Effector CD4-positive, alpha-beta T cell (primary cell): Measurements from ENCODE around the gene MUCL3. TPM values are rescaled to one million over a fixed set of nuclear protein-coding genes. Genes with fewer than 3 reads are reported as not detected.
"Not testable (repeated sequence)": the region's sequence is repeated elsewhere in the genome, so short reads cannot be mapped to it uniquely, and the experiment has no call there.

Experiments used
- DNase-seq: peaks from one replicate; pipeline ENCODE4 v3.0.0-alpha.2; 2020
- total RNA-seq: gene quantifications from one replicate; lab custom pipeline; 2026; lab: John Stamatoyannopoulos, UW

MUCL3 gene
- not detected for total RNA-seq

DNA sequence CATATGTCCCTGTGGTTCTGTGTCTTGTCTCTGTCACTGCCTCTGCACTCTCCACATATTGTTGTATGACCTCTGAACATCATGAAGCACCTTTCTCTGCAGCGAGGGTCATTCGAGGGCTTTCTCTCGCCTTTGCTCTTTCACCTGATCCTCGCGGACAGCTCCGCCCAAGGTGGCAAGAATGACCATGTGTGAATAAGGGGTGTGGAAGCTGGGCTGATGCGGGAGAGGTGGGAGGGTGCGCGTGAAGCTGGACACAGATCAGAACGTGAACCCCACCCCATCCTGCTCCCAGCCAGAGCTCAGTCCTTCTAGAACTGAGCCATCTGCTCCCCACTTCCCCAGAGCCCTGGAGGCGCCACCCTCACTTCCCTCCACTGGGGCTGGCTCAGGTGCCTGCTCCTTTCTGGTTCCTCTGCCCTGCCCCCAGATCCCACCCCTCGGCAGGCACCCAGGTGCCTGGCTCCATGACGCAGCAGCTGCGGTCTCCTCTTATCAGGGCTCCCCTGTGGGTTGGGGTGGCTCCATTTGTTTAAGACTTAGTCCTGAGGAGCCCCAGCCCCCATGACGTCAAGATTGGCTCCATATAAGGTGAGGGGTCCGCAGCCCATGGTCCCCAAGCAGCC lies at the start of gene MUCL3:
Gene MUCL3, plus strand, starts transcription at position 613 of the 626 bp plus-strand sequence. CDS start 27 bp downstream, outside the sequence.
- DNase-seq, result no peak

GRCh38 chr6:30891450-30891723 lies 49.4 kb upstream of the MUCL3 start:
- DNase-seq, result no peak

DNA sequence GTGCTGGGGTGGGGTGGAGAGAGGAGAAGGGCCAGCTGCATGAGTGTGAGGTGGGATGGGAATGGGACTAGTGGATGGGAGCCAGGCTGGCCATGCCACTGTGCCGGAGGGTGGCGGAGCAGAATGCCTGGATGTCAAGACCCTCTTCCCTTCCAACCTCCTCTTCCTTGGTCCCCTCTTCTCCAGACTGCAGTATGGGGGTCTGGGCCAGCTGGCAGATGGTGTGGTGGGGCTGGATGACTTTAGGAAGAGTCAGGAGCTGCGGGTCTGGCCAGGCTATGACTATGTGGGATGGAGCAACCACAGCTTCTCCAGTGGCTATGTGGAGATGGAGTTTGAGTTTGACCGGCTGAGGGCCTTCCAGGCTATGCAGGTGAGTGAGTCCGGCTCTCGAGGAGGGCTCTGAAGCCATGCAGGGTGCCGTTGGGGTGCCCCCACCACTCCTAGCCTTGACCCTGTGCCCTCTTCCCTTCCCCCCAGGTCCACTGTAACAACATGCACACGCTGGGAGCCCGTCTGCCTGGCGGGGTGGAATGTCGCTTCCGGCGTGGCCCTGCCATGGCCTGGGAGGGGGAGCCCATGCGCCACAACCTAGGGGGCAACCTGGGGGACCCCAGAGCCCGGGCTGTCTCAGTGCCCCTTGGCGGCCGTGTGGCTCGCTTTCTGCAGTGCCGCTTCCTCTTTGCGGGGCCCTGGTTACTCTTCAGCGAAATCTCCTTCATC lies 48.8 kb upstream of the MUCL3 start:
- no peak for DNase-seq

DNA sequence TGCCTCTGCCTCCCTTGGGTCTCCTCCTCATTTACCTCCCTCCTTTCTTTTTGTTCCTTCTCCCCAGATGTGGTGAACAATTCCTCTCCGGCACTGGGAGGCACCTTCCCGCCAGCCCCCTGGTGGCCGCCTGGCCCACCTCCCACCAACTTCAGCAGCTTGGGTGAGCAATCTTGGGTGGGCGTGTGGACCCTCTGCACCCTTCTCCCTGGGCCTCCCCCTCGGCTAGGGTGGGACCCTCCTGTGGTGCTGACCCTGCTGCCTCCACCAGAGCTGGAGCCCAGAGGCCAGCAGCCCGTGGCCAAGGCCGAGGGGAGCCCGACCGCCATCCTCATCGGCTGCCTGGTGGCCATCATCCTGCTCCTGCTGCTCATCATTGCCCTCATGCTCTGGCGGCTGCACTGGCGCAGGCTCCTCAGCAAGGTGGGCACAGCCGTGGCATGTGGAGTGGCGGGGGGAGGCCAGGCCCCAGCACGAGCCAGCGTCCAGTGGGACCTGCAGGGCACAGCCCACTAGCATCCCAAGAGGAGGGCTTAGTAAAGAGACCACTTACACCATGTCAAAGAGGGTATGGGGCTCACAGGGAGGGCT lies 47.7 kb upstream of the MUCL3 start:
- no peak for DNase-seq

- DNase-seq, result no peak
These were observed 47.1 kb upstream of the MUCL3 start for GRCh38 chr6:30893666-30894065.

- no peak for DNase-seq
These were observed 46.4 kb upstream of the MUCL3 start for GRCh38 chr6:30894381-30894780.

- no peak for DNase-seq
These were observed 45.8 kb upstream of the MUCL3 start for GRCh38 chr6:30894935-30895334.

DNA sequence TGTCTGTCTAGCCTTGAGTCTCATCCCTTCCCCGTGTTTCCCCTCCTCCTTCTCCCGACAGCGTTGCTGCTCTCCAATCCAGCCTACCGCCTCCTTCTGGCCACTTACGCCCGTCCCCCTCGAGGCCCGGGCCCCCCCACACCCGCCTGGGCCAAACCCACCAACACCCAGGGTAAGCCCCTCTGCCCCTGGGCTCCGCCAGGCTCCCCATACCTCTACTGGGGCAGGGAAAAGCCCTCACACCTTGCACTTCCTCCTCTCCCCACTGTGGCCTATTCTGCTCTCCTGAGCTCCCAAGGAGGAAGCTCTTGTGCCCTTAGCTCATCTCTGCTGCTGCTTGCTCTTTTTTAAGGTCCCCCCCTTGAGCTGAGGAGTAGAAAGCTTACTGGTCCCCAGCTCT lies 45.4 kb upstream of the MUCL3 start:
- DNase-seq, result no peak

DNA sequence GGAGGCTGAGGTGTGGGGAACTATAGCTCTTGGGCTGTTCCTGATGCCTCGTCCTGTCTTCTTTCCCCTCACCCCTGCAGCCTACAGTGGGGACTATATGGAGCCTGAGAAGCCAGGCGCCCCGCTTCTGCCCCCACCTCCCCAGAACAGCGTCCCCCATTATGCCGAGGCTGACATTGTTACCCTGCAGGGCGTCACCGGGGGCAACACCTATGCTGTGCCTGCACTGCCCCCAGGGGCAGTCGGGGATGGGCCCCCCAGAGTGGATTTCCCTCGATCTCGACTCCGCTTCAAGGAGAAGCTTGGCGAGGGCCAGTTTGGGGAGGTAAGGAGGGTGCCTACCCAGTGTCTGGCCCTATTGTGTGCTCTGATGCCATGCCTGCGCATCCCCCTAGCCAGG lies 44.2 kb upstream of the MUCL3 start:
- no peak for DNase-seq

DNA sequence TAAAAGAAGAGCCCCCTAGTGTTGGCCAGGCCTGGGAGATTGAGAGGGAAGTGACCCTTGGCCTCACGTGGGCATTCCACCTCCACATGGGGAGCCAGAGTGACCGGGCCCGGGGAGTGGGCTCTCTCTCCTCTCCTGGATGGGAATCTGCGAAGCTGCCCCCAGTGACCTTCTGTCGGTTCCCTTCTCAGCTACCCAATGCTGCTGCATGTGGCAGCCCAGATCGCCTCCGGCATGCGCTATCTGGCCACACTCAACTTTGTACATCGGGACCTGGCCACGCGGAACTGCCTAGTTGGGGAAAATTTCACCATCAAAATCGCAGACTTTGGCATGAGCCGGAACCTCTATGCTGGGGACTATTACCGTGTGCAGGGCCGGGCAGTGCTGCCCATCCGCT lies 42.9 kb upstream of the MUCL3 start:
- no peak for DNase-seq

- no peak for DNase-seq
These were observed 41.9 kb upstream of the MUCL3 start for GRCh38 chr6:30898750-30899360.

GRCh38 chr6:30900863-30901417 lies 39.8 kb upstream of the MUCL3 start:
- DNase-seq, result no peak

DNA sequence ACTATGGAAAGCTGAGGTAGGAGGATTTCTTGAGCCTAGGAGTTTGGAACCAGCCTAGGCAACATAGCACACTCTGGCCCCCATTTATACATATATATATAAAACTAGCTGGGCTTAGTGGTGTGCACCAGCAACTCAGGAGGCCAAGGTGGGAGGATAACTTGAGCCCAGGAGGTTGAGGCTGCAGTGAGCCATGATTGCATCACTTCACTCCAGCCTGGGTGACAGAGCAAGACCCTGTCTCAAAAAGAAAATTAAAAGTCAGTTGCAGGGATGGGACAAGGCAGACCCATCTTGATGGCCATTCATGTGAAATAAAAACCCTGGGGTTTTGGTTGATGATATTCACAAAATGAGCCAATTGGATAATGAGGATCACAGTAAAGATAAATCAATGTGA lies 39.3 kb upstream of the MUCL3 start:
- no peak for DNase-seq

GRCh38 chr6:30902196-30902595 lies 38.6 kb upstream of the MUCL3 start:
- not testable (repeated sequence) for DNase-seq

GRCh38 chr6:30902709-30903108 lies 38.1 kb upstream of the MUCL3 start:
- no peak for DNase-seq

GRCh38 chr6:30903236-30903635 lies 37.5 kb upstream of the MUCL3 start:
- DNase-seq, result no peak

- not testable (repeated sequence) for DNase-seq
These were observed 33.4 kb upstream of the MUCL3 start for GRCh38 chr6:30907290-30907757.

DNA sequence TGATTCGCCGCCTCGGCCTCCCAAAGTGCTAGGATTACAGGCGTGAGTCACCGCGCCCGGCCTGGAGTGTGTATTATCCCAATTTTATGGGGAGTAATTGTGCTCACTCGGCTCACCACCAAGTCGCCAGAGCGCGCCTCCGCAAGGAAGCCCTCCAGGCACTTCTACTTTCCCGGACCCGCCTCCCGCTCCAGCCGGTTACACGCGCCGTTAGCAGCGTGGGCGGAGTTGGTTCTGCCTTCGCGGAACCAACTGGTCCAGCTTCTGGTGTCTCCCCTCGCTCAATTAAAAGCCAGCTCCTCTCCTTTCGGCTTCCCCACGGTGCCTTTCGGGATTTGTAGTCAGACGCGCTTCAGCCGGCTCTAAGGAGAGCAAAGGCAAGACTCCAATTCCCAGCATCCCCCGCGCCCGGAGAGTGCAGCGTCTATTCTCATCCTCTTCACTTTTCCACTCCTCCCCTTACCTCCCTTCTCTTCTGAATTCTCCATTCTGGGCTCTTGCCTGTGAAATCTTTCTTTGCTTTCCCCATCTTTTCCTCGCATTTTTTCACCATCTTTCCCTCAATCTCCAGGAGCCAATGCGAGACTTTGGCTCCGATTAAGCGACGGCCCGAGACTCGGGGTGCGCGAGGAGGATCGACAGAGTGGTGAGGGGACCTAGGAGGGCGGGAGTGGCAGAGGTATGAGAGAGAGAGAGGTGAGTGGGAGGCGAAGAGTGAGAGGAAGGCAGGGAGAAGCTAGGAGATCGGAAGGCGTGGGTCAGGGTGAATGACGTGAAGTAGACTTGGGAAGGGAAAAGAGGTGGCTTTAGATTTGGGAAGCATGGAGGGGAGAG lies 32.8 kb upstream of the MUCL3 start, which contains the start of gene GTF2H4:
Gene GTF2H4, plus strand, starts transcription at position 450 of the 834 bp plus-strand sequence.
- DNase-seq, result peak; percentile 92

DNA sequence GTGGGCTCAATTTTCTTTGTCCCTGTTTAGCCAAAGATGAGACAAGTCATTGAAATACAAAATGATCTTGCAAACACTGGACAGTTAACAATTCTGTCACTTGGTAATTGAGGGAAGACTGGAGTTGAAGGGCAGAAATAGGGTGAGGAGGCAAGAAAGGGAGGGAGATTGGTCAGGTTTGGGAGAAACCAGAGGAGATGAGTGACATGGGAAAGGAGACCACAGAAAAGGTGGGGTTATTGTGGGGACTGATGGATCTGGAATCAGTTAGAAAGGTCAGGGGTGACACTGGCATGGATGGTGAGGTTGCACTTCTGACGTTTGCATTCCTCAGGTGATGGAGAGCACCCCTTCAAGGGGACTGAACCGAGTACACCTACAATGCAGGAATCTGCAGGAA lies 32.1 kb upstream of the MUCL3 start:
- no peak for DNase-seq

DNA sequence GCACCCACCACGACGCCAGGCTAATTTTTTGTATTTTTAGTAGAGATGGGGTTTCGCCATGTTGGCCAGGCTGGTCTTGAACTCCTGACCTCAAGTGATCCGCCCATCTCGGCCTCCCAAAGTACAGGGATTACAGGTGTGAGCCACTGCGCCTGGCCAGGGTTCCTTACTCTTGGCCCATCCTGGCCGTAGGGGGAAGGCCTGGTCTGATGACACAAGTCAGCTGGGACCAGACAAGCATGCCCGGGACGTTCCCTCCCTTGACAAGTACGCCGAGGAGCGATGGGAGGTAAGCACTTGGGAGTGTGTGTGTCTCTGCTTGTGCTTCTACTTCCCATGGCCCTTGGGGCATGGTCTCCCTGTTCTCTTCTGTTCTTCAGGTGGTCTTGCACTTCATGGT lies 30.3 kb upstream of the MUCL3 start:
- not testable (repeated sequence) for DNase-seq

DNA sequence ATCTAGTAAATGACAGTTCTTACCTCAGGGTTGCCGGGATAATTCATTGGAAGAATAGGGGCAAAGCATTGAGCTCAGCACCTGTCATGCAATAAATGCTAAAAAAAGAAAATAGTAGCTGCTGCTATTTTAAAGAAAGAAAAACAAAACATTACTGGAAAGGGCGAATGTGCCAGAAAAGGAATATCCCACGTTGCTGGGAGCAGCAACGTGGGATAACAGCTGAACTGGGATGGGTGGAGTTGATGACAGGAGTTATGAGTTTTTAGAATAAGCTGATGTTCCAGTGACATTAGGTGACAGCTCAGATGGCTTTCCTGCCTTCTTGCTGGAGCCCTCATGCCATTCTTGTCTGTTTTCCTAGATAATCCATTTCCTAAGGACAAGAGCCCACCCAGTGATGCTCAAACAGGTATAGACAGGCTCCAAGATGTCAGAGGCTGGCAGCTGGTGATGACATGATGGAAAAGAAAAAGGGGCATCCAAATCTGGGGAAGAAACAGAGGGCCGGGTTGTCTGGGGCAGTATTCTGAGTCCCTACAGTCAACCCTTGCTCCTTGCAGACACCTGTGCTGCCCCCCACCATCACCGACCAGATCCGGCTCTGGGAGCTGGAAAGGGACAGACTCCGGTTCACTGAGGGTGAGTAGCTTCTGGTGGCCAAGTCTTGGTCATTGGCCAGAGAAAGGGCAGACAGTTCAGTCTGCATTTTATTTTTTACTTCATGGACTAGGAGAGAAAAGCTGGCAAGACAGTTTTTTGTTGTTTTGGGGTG lies 27.8 kb upstream of the MUCL3 start:
- DNase-seq, result no peak

DNA sequence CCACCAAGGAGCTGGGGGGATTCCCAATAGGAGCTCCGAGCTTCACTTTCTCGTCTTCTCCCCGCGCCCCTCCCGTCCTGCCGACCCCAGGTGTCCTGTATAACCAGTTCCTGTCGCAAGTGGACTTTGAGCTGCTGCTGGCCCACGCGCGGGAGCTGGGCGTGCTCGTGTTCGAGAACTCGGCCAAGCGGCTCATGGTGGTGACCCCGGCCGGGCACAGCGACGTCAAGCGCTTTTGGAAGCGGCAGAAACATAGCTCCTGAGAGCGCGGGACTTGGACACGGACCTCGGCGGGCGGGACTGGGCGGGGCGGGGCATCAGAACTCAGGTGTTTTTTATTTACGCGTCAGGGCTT lies 27.1 kb upstream of the MUCL3 start:
- no peak for DNase-seq
